B cell (primary cell): Measurements from ENCODE around the gene OLAH. TPM values are rescaled to one million over a fixed set of nuclear protein-coding genes. Genes with fewer than 3 reads are reported as not detected.

Experiments used
- ATAC-seq: fragments of 200-7000 bp; cut with Tn5 transposase; one replicate; pipeline ENCODE4 v1.10.0; 2021; ENCODE audit warnings: low read depth, mild to moderate bottlenecking, moderate number of reproducible peaks, moderate library complexity
- CTCF ChIA-PET: fragments of 350-600 bp; sonication (Branson Sonifier 250); formaldehyde crosslinking; loops from one replicate; lab custom pipeline; 2021; ENCODE audit warnings: antibody characterized with exemption, inconsistent platforms; lab: Charles Lee
- POLR2A ChIA-PET: fragments of 350-600 bp; sonication (Branson Sonifier 250); formaldehyde crosslinking; loops from one replicate; lab custom pipeline; 2021; ENCODE audit warnings: antibody characterized with exemption; lab: Charles Lee
- DNase-seq: peaks from one replicate; pipeline ENCODE4 v3.0.0; 2013
- H2AFZ ChIP-seq: 2 replicates; pipeline ENCODE4 v1.6.1; 2012; ENCODE audit warnings: mild to moderate bottlenecking, low read depth, low read length; ENCODE audit not compliant: insufficient read depth, poor library complexity, severe bottlenecking
- H3K27ac ChIP-seq, 2 donors: 1 replicate in 1 of 2; 2 replicates in 1 of 2; pipeline ENCODE4 v1.5.1; 2012 to 2013; ENCODE audit warnings: low read length in 2 of 2, mild to moderate bottlenecking in 2 of 2, moderate library complexity in 1 of 2
- H3K27me3 ChIP-seq, 4 experiments: fragments of 200-600 bp in 1 of 4; sonication (generic) in 1 of 4; replicated peaks in 1 of 4; 1 replicate in 2 of 4; 2 replicates in 2 of 4; pipeline versions ENCODE4 v1.6.1 to v1.7.0; 2013 to 2016; ENCODE audit warnings: low read length in 3 of 4, mild to moderate bottlenecking in 2 of 4, mixed read lengths in 1 of 4, moderate library complexity in 1 of 4; ENCODE audit not compliant: insufficient read depth in 4 of 4, control insufficient read depth in 3 of 4; ENCODE audit errors: control extremely low read depth in 1 of 4
- H3K36me3 ChIP-seq, 2 experiments: replicated peaks in 1 of 2; 1 replicate in 1 of 2; 2 replicates in 1 of 2; pipeline versions ENCODE4 v1.6.1 to v1.7.1; 2013; ENCODE audit warnings: low read length in 1 of 2; ENCODE audit not compliant: insufficient read depth in 2 of 2, control insufficient read depth in 1 of 2; ENCODE audit errors: control extremely low read depth in 1 of 2, extremely low read depth in 1 of 2
- H3K4me1 ChIP-seq, 2 donors: fragments of 200-600 bp in 1 of 2; sonication (generic) in 1 of 2; 1 replicate in 1 of 2; 2 replicates in 1 of 2; pipeline versions ENCODE4 v1.5.1 to v1.6.1; 2013 to 2017; ENCODE audit warnings: low read length in 2 of 2; ENCODE audit not compliant: control insufficient read depth in 2 of 2, insufficient read depth in 2 of 2
- H3K4me2 ChIP-seq: replicated peaks from 2 replicates; pipeline ENCODE3; 2012; ENCODE audit warnings: mild to moderate bottlenecking, low read depth, low read length; ENCODE audit not compliant: poor library complexity, severe bottlenecking
- H3K4me3 ChIP-seq, 5 experiments: fragments of 200-600 bp in 1 of 5; sonication (generic) in 1 of 5; 1 replicate in 3 of 5; 2 replicates in 2 of 5; pipeline versions ENCODE4 v1.5.1 to v1.7.0; 2011 to 2016; ENCODE audit warnings: low read length in 4 of 5, mild to moderate bottlenecking in 4 of 5, low read depth in 2 of 5, control low read depth in 1 of 5, moderate library complexity in 1 of 5; ENCODE audit not compliant: insufficient read depth in 1 of 5; ENCODE audit errors: control extremely low read depth in 1 of 5, extremely low read depth in 1 of 5
- H3K79me2 ChIP-seq: fragments of 200-600 bp; sonication (generic); one replicate; pipeline ENCODE4 v1.6.0; 2016; ENCODE audit warnings: low read length; ENCODE audit not compliant: control insufficient read depth, insufficient read depth
- H3K9ac ChIP-seq: fragments of 200-600 bp; sonication (generic); 2 replicates; pipeline ENCODE4 v1.6.1; 2017; ENCODE audit warnings: mild to moderate bottlenecking, low read length, moderate library complexity
- H3K9me3 ChIP-seq, 3 donors: one replicate each; pipeline versions ENCODE4 v1.6.1 to v1.7.1; 2013; ENCODE audit warnings: low read length in 2 of 3; ENCODE audit not compliant: control insufficient read depth in 2 of 3, insufficient read depth in 1 of 3; ENCODE audit errors: control extremely low read depth in 1 of 3
- H4K20me1 ChIP-seq: 2 replicates; pipeline ENCODE4 v1.6.0; 2012; ENCODE audit warnings: mild to moderate bottlenecking, low read length; ENCODE audit not compliant: insufficient read depth, control insufficient read depth, poor library complexity, severe bottlenecking
- H3K27ac Mint-ChIP-seq: one replicate; pipeline ENCODE4 v1.8.0; 2021; ENCODE audit warnings: mixed read lengths
- H3K27me3 Mint-ChIP-seq: one replicate; pipeline ENCODE4 v1.8.0; 2021; ENCODE audit warnings: mixed read lengths
- H3K4me1 Mint-ChIP-seq: one replicate; pipeline ENCODE4 v1.8.0; 2021; ENCODE audit warnings: mixed read lengths
- H3K4me3 Mint-ChIP-seq: one replicate; pipeline ENCODE4 v1.8.0; 2021; ENCODE audit warnings: mixed read lengths
- H3K9me3 Mint-ChIP-seq: one replicate; pipeline ENCODE4 v1.8.0; 2022; ENCODE audit warnings: mixed read lengths; ENCODE audit not compliant: insufficient read depth
- EZH2 ChIP-seq: IDR thresholded peaks from 2 replicates; pipeline ENCODE4 v1.6.1; 2012; ENCODE audit warnings: borderline replicate concordance, low read depth, mild to moderate bottlenecking, moderate library complexity, low read length; ENCODE audit not compliant: insufficient read depth, poor library complexity, severe bottlenecking
- WGBS: methylation state at CpG from one replicate; pipeline ENCODE4 v1.1.5; 2013; ENCODE audit warnings: missing lambda C conversion rate; ENCODE audit not compliant: insufficient coverage; 5-methylcytosine and 5-hydroxymethylcytosine counted together
- intact Hi-C: fragments of 100-400 bp; cut with micrococcal nuclease; formaldehyde crosslinking; loops from one replicate; pipeline ENCODE4 v1.10.0; 2022
- polyA plus RNA-seq: library from polyadenylated mRNA; depleted of rRNA; stranded (reverse); fragments of >200 nt; gene quantifications from 2 replicates; pipeline ENCODE4 v1.2.3, GENCODE V29; 2012
- total RNA-seq, 2 donors: library from RNA; stranded (reverse); fragments of 120-200 nt in 1 of 2; gene quantifications; 1 replicate in 1 of 2; 2 replicates in 1 of 2; pipeline versions ENCODE4 v1.2.3 to v1.2.4, GENCODE V29; 2013 to 2022
- TF ChIP-seq, protein P1 (sequence below): fragments of 200-600 bp; IDR thresholded peaks from one replicate; pipeline ENCODE4 v1.8.0; 2022; ENCODE audit warnings: antibody characterized with exemption, mild to moderate bottlenecking

The OLAH gene
- total and polyA plus RNA-seq, 2 donors (not counting 1 experiment from before 2014, with no cell fraction given), result not detected

DNA sequence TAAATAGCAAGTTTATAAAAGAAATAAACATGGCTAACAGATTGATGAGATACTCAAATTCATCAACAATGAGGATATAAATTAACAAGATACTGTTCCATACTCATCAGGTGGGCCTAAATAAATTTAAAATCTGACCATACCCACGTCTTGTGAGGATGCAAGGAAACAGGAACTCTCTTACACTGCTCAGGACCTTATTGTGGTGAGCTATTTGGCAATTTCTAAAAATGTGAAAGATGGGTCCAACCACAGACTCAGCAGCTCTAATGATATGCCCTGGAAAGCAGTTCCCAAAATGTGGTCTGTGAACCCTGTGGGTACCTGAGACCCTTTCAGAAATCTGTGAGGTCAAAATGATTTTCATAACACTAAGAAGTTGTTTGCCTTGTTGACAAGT is 74.9 kb downstream of the OLAH start:
- Histone ChIP-seq H3K4me1 (no peaks in the 10 kb centered on the region), H3K36me3 (peaks cover 0 to 16% of the 10 kb centered on the region in 2 experiments), H2AFZ (no peak overlapping the region), H3K4me3 (no peak overlapping the region), H3K27ac (no peak overlapping the region), H4K20me1 (no peaks in the 10 kb centered on the region), H3K9me3 (no peaks in the 10 kb centered on the region), H3K4me2 (no peak overlapping the region), H3K27me3 (no peaks in the 10 kb centered on the region), H3K79me2 (no peaks in the 10 kb centered on the region), H3K9ac (no peak overlapping the region)
- no peak for DNase-seq
- H3K9me3 Mint-ChIP-seq, result no peaks in the 10 kb centered on the region
- ChIA-PET CTCF (interaction anchor here (1.3 to 5.1 kb wide), 2 partner anchors 13 to 19 kb away, joined by 3 to 25 read pairs; no protein-coding TSS in a partner anchor), POLR2A (no interaction called here)
- H3K4me3 Mint-ChIP-seq, result no peak overlapping the region
- no peak for ATAC-seq
- H3K27ac Mint-ChIP-seq, result no peak overlapping the region
- peaks cover 10% of the 10 kb centered on the region for H3K4me1 Mint-ChIP-seq
- H3K27me3 Mint-ChIP-seq, result no peaks in the 10 kb centered on the region
- intact Hi-C loops, result no loop called here
- TF ChIP-seq, protein P1, sequence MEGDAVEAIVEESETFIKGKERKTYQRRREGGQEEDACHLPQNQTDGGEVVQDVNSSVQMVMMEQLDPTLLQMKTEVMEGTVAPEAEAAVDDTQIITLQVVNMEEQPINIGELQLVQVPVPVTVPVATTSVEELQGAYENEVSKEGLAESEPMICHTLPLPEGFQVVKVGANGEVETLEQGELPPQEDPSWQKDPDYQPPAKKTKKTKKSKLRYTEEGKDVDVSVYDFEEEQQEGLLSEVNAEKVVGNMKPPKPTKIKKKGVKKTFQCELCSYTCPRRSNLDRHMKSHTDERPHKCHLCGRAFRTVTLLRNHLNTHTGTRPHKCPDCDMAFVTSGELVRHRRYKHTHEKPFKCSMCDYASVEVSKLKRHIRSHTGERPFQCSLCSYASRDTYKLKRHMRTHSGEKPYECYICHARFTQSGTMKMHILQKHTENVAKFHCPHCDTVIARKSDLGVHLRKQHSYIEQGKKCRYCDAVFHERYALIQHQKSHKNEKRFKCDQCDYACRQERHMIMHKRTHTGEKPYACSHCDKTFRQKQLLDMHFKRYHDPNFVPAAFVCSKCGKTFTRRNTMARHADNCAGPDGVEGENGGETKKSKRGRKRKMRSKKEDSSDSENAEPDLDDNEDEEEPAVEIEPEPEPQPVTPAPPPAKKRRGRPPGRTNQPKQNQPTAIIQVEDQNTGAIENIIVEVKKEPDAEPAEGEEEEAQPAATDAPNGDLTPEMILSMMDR, result no peak
- no peak for TF ChIP-seq EZH2
- no CpG with 5 or more reads among the region's 1 CpG for WGBS

DNA sequence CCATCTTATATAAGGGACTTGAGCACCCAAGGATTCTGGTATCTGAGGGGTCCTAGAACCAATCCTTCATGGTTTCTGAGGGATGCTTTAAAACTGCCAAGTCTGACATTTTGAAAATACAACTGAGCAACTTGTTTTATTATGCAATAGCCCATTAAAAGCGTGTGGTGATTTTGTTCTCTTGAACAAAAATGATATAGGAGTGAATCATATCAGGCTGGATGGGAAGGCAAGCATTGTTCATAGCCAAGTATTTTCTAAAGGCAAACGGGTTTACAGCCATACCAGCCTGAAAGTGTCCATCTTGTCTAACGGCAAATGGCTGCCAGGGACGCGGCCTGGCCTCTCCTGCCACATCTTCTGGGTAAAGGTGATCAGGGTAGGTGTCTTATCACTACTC is 76.8 kb downstream of the OLAH start:
- no peaks in the 10 kb centered on the region for H4K20me1 ChIP-seq
- Mint-ChIP-seq H3K4me3 (no peak overlapping the region), H3K27me3 (no peaks in the 10 kb centered on the region), H3K27ac (no peak overlapping the region), H3K4me1 (peaks cover 10% of the 10 kb centered on the region), H3K9me3 (no peaks in the 10 kb centered on the region)
- no peak overlapping the region for H3K4me2 ChIP-seq
- TF ChIP-seq, protein P1, result no peak
- TF ChIP-seq EZH2, result no peak
- H3K4me3 ChIP-seq, result no peak overlapping the region
- peaks cover 0 to 17% of the 10 kb centered on the region in 2 experiments for H3K36me3 ChIP-seq
- 100% methylated on average over 2 of the region's 5 CpGs for WGBS
- intact Hi-C loops, result no loop called here
- H3K79me2 ChIP-seq, result no peaks in the 10 kb centered on the region
- H3K4me1 ChIP-seq, result no peaks in the 10 kb centered on the region
- H2AFZ ChIP-seq, result no peak overlapping the region
- CTCF ChIA-PET, result interaction anchor here (2.2 kb wide), 1 partner anchor 14 kb away, joined by 6 read pairs; no protein-coding TSS in a partner anchor
- no peak overlapping the region for H3K27ac ChIP-seq
- H3K9ac ChIP-seq, result no peak overlapping the region
- ATAC-seq (no peak), DNase-seq (no peak)
- no peaks in the 10 kb centered on the region for H3K27me3 ChIP-seq
- no peaks in the 10 kb centered on the region for H3K9me3 ChIP-seq
- POLR2A ChIA-PET, result no interaction called here
